OCI-LY3 (cell line): Measurements from ENCODE around the gene DIP2C.

ENCODE experiments used
- EZH2phosphoT487 ChIP-seq: fragments of 200-600 bp; shearing (Covaris generic); IDR thresholded peaks from 2 replicates; pipeline ENCODE4 v1.6.1; 2018; ENCODE audit warnings: antibody characterized with exemption, mixed run types, low read depth
- TF ChIP-seq, protein P1 (sequence below): fragments of 200-600, 300-600 bp; sonication (generic); IDR thresholded peaks from 2 replicates; pipeline ENCODE4 v1.5.1; 2014; ENCODE audit warnings: antibody characterized with exemption, low read length, low read depth

DNA sequence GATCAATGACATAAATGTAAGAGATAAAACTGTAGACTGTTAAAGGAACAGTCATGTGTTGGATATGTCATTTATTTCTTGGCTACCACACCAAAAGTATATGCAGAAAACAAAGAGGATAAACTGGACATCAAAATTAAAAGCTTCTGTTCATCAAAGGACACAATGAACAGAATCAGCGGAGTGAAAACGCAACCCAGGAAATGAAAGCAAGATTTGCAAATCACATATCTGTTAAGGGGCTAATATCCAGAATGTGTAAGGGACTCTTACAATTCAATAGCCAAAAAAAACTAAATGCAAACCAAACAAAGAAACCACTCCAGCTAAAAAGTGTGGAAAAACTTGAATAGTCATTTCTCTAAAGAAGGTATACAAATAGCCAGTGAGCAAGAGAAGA lies 390.0 kb downstream of the DIP2C start:
- TF ChIP-seq, protein P1, sequence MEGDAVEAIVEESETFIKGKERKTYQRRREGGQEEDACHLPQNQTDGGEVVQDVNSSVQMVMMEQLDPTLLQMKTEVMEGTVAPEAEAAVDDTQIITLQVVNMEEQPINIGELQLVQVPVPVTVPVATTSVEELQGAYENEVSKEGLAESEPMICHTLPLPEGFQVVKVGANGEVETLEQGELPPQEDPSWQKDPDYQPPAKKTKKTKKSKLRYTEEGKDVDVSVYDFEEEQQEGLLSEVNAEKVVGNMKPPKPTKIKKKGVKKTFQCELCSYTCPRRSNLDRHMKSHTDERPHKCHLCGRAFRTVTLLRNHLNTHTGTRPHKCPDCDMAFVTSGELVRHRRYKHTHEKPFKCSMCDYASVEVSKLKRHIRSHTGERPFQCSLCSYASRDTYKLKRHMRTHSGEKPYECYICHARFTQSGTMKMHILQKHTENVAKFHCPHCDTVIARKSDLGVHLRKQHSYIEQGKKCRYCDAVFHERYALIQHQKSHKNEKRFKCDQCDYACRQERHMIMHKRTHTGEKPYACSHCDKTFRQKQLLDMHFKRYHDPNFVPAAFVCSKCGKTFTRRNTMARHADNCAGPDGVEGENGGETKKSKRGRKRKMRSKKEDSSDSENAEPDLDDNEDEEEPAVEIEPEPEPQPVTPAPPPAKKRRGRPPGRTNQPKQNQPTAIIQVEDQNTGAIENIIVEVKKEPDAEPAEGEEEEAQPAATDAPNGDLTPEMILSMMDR = no peak
- no peak for TF ChIP-seq EZH2phosphoT487
